ENCODE data around the gene ACACA. TPM values are rescaled to one million over a fixed set of nuclear protein-coding genes. Genes with fewer than 3 reads are reported as not detected.
"Not testable (repeated sequence)": the region's sequence is repeated elsewhere in the genome, so short reads cannot be mapped to it uniquely, and the experiment has no call there.

Gene ACACA
- total RNA-seq, 4 donors from 2014 or later: 30.0 to 69.7 (median 49.9) TPM

- TF ChIP-seq POLR2A (IDR thresholded peaks at IDR 0.05) (no peak), EP300 (IDR thresholded peaks at IDR 0.05) (no peak)
- TF ChIP-seq, protein P1, sequence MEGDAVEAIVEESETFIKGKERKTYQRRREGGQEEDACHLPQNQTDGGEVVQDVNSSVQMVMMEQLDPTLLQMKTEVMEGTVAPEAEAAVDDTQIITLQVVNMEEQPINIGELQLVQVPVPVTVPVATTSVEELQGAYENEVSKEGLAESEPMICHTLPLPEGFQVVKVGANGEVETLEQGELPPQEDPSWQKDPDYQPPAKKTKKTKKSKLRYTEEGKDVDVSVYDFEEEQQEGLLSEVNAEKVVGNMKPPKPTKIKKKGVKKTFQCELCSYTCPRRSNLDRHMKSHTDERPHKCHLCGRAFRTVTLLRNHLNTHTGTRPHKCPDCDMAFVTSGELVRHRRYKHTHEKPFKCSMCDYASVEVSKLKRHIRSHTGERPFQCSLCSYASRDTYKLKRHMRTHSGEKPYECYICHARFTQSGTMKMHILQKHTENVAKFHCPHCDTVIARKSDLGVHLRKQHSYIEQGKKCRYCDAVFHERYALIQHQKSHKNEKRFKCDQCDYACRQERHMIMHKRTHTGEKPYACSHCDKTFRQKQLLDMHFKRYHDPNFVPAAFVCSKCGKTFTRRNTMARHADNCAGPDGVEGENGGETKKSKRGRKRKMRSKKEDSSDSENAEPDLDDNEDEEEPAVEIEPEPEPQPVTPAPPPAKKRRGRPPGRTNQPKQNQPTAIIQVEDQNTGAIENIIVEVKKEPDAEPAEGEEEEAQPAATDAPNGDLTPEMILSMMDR (IDR thresholded peaks at IDR 0.05): no peak
- no peak for DNase-seq (ENCODE audit: low spot score in 2 of 2)
- 92% methylated on average over 3 of the region's 3 CpGs for WGBS, 2 donors
- Histone ChIP-seq H3K27ac (no peak overlapping the region), H3K27me3 (no peaks in the 10 kb centered on the region), H3K36me3 (peaks cover 0 to 45% (median 0%) of the 10 kb centered on the region in 3 donors), H3K9me3 (no peaks in the 10 kb centered on the region), H3K4me3 (no peak overlapping the region), H3K4me1 (peaks cover 0 to 27% (median 7%) of the 10 kb centered on the region in 4 donors)
Observed at GRCh38 chr17:37410357-37410756, 3.7 kb upstream of the ACACA start.

DNA sequence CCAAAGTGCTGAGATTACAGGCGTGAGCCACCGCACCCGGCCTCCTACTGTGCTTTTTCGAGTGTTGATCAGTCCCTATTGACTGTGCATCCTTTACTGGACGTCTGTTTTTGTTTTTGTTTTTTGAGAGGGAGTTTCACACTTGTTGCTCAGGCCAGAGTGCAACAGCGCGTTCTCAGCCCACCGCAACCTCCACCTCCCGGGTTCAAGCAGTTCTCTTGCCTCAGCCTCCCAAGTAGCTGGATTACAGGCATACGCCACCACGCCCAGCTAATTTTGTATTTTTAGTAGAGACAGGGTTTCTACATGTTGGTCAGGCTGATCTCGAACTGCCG is 1.5 kb upstream of the ACACA start:
- 92 to 93% methylated on average over 13 of the region's 13 CpGs for WGBS, 2 donors
- peak overlapping the region in 1 of 4 donors; percentile 65 for H3K4me3 ChIP-seq
- H3K27me3 ChIP-seq; H3K9me3 ChIP-seq; DNase-seq (ENCODE audit: low spot score in 2 of 2): not testable (repeated sequence)
- peaks cover 0 to 33% (median 9%) of the 10 kb centered on the region in 4 donors for H3K4me1 ChIP-seq
- peak overlapping the region in 3 of 4 donors; percentile 84 to 95 (median 87) for H3K27ac ChIP-seq
- H3K36me3 ChIP-seq: peaks cover 0 to 22% (median 0%) of the 10 kb centered on the region in 3 donors

GRCh38 chr17:37405955-37406634 is 541 bp downstream of the ACACA start:
- Histone ChIP-seq H3K27ac (peak overlapping the region; percentile 84 to 95 (median 87)), H3K4me1 (peaks cover 0 to 29% (median 9%) of the 10 kb centered on the region in 4 donors), H3K9me3 (no peaks in the 10 kb centered on the region), H3K4me3 (peak overlapping the region; percentile 65 to 87 (median 78)), H3K27me3 (no peaks in the 10 kb centered on the region), H3K36me3 (peaks cover 0 to 6% (median 0%) of the 10 kb centered on the region in 3 donors)
- TF ChIP-seq POLR2A (IDR thresholded peaks at IDR 0.05) (no peak), EP300 (IDR thresholded peaks at IDR 0.05) (no peak)
- TF ChIP-seq, protein P1 (IDR thresholded peaks at IDR 0.05): no peak
- no peak for DNase-seq (ENCODE audit: low spot score in 2 of 2)
- WGBS, 2 donors: 1% methylated on average over 19 of the region's 21 CpGs

DNA sequence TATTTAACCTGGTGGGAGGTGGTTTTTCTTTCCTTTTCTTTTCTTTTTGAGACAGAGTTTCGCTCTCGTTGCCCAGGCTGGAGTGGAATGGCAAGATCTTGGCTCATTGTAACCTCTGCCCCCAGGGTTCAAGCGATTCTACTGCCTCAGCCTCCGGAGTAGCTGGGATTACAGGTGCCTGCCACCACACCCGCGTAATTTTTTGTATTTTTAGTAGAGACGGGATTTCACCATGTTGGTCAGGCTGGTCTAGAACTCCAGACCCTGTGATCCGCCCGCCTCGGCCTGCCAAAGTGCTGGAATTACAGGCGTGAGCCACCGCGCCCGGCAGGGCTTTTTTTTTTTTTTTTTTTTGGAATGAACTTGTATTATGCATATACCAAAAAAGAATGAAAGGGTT is 1.1 kb downstream of the ACACA start:
- WGBS, 2 donors: 45 to 61% methylated on average over 14 of the region's 14 CpGs

GRCh38 chr17:37400505-37400904 is 6.1 kb downstream of the ACACA start:
- no peak for DNase-seq (ENCODE audit: low spot score in 2 of 2)
- H3K4me3 ChIP-seq: no peak overlapping the region
- H3K27me3 ChIP-seq: no peaks in the 10 kb centered on the region
- peaks cover 0 to 17% (median 4%) of the 10 kb centered on the region in 4 donors for H3K4me1 ChIP-seq
- no peaks in the 10 kb centered on the region for H3K9me3 ChIP-seq
- no peak overlapping the region for H3K27ac ChIP-seq
- peaks cover 0 to 4% (median 0%) of the 10 kb centered on the region in 3 donors for H3K36me3 ChIP-seq
- TF ChIP-seq, protein P1 (IDR thresholded peaks at IDR 0.05): no peak
- no peak for TF ChIP-seq EP300 (IDR thresholded peaks at IDR 0.05)
- no peak for TF ChIP-seq POLR2A (IDR thresholded peaks at IDR 0.05)

More for the DNA sequence above, 1.1 kb downstream of the ACACA start:
- Histone ChIP-seq H3K4me3 (peak overlapping the region in 3 of 4 donors; percentile 65 to 87 (median 70)), H3K4me1 (peaks cover 0 to 29% (median 9%) of the 10 kb centered on the region in 4 donors), H3K27ac (peak overlapping the region in 2 of 4 donors; percentile 87 to 95)
- DNase-seq (ENCODE audit: low spot score in 2 of 2); H3K27me3 ChIP-seq; H3K36me3 ChIP-seq; H3K9me3 ChIP-seq: not testable (repeated sequence)

DNA sequence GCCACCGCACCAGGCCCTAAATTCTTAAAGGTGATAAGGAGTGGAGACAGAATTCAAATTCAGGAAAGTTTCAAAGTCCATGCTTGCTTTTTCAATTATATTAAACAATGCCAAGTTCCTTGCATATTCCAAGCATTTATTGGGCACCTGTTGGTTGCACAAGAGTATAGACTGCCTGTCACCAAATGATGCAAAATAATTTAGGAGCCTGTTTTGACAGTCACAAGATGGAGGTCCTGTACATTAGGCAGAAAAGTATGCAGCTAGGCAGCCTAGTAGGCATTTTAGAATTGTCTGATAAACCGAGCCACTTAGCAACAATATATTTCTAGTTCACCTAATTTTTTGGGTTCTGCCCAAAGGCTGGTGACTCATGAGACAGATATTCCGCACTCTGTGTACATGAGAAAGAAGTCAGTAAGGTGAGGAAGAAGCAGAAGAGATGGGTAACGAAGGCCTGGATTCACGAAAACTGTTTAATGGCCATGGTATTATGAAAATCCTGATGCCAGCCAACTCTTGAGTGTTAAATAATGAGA is 7.3 kb downstream of the ACACA start:
- no peak for DNase-seq (ENCODE audit: low spot score in 2 of 2)
- WGBS, 2 donors: 93% methylated on average over 5 of the region's 5 CpGs
- no peaks in the 10 kb centered on the region for H3K27me3 ChIP-seq
- H3K36me3 ChIP-seq: peaks cover 0 to 4% (median 0%) of the 10 kb centered on the region in 3 donors
- H3K9me3 ChIP-seq: no peaks in the 10 kb centered on the region
- H3K4me1 ChIP-seq: peaks cover 0 to 6% (median 0%) of the 10 kb centered on the region in 4 donors
- TF ChIP-seq POLR2A (IDR thresholded peaks at IDR 0.05) (no peak), EP300 (IDR thresholded peaks at IDR 0.05) (no peak)
- TF ChIP-seq, protein P1 (IDR thresholded peaks at IDR 0.05): no peak
- H3K27ac ChIP-seq: no peak overlapping the region
- H3K4me3 ChIP-seq: no peak overlapping the region

All from tibial nerve (tissue), 4 donors.